HG02970 (cell line): ENCODE results near the gene ALDH4A1.
"Not testable (repeated sequence)": the region's sequence is repeated elsewhere in the genome, so short reads cannot be mapped to it uniquely, and the experiment has no call there.

Experiments used
- ATAC-seq: cut with Tn5 transposase; IDR thresholded peaks from one replicate; pipeline ENCODE4 v1.9.1; 2021; ENCODE audit warnings: mild to moderate bottlenecking, moderate library complexity, moderate number of reproducible peaks; ENCODE audit not compliant: unreplicated experiment, low FRiP score

ALDH4A1 gene

GRCh38 chr1:18903291-18903756, 969 bp upstream of the ALDH4A1 start:
- no peak for ATAC-seq

GRCh38 chr1:18901952-18902522, 318 bp downstream of the ALDH4A1 start:
- no peak for ATAC-seq

GRCh38 chr1:18901147-18901951, 1.0 kb downstream of the ALDH4A1 start:
- no peak for ATAC-seq

GRCh38 chr1:18900303-18900841, 2.0 kb downstream of the ALDH4A1 start:
- ATAC-seq: no peak

- ATAC-seq: no peak
Measured at GRCh38 chr1:18899363-18900049, 2.8 kb downstream of the ALDH4A1 start.

GRCh38 chr1:18898567-18898966, 3.8 kb downstream of the ALDH4A1 start:
- ATAC-seq: no peak

- ATAC-seq: no peak
Measured at GRCh38 chr1:18895317-18895716, 7.0 kb downstream of the ALDH4A1 start.

- no peak for ATAC-seq
Measured at GRCh38 chr1:18893120-18893519, 9.2 kb downstream of the ALDH4A1 start.

- ATAC-seq: not testable (repeated sequence)
Measured at GRCh38 chr1:18891858-18892257, 10.5 kb downstream of the ALDH4A1 start.

GRCh38 chr1:18891426-18891780, 11.0 kb downstream of the ALDH4A1 start:
- no peak for ATAC-seq

- no peak for ATAC-seq
Measured at GRCh38 chr1:18890706-18891425, 11.5 kb downstream of the ALDH4A1 start.

- no peak for ATAC-seq
Measured at GRCh38 chr1:18886003-18886335, 16.4 kb downstream of the ALDH4A1 start.

GRCh38 chr1:18885311-18886002, 16.9 kb downstream of the ALDH4A1 start:
- ATAC-seq: no peak

- ATAC-seq: no peak
Measured at GRCh38 chr1:18884727-18885126, 17.6 kb downstream of the ALDH4A1 start.

- no peak for ATAC-seq
Measured at GRCh38 chr1:18884419-18884717, 18.0 kb downstream of the ALDH4A1 start.

GRCh38 chr1:18883636-18884418, 18.5 kb downstream of the ALDH4A1 start:
- ATAC-seq: no peak

GRCh38 chr1:18883079-18883478, 19.3 kb downstream of the ALDH4A1 start:
- ATAC-seq: no peak

- ATAC-seq: no peak
Measured at GRCh38 chr1:18882486-18882885, 19.9 kb downstream of the ALDH4A1 start.

GRCh38 chr1:18881642-18882431, 20.5 kb downstream of the ALDH4A1 start:
- no peak for ATAC-seq
